ENCODE data around the gene TRAF7. TPM values are rescaled to one million over a fixed set of nuclear protein-coding genes. Genes with fewer than 3 reads are reported as not detected.

Gene TRAF7
- polyA plus RNA-seq, 1 donor from 2014 or later = 30.9 TPM

- H3K79me2 ChIP-seq (replicated peaks; ENCODE audit: insufficient read depth, low read length) = no peaks in the 10 kb centered on the region
- no peaks in the 10 kb centered on the region for H3K36me3 ChIP-seq (ENCODE audit: insufficient read depth, low read length)
- H3K4me2 ChIP-seq (ENCODE audit: low read length) = no peak overlapping the region
- H3F3A ChIP-seq (ENCODE audit: insufficient read depth, low read length, poor library complexity, severe bottlenecking) = no peaks in the 10 kb centered on the region
- TF ChIP-seq EP300 (conservative IDR thresholded peaks at IDR 0.05; ENCODE audit: poor library complexity, severe bottlenecking) = no peak
- TF ChIP-seq TAF1 (IDR thresholded peaks at IDR 0.05; ENCODE audit: low read depth) = no peak
- TF ChIP-seq REST (IDR thresholded peaks at IDR 0.05; ENCODE audit: borderline replicate concordance) = no peak
- no peak for TF ChIP-seq SMC3 (conservative IDR thresholded peaks at IDR 0.05; ENCODE audit: poor library complexity)
- no peak for TF ChIP-seq RAD21 (conservative IDR thresholded peaks at IDR 0.05)
- TF ChIP-seq CTCF (IDR thresholded peaks at IDR 0.05; ENCODE audit: poor library complexity, severe bottlenecking) = no peak
- TF ChIP-seq POLR2AphosphoS5 (IDR thresholded peaks at IDR 0.05) = no peak
- no peak for TF ChIP-seq MXI1 (conservative IDR thresholded peaks at IDR 0.05; ENCODE audit: poor library complexity, severe bottlenecking)
- TF ChIP-seq EZH2 (IDR thresholded peaks at IDR 0.05; ENCODE audit: borderline replicate concordance, insufficient read depth, low read length, poor library complexity, severe bottlenecking) = no peak
- no peak overlapping the region for H2AFZ ChIP-seq (ENCODE audit: low read depth, low read length)
- H3K9ac ChIP-seq (ENCODE audit: low read length) = no peak overlapping the region
- H4K20me1 ChIP-seq (ENCODE audit: insufficient read depth) = no peaks in the 10 kb centered on the region
- no peaks in the 10 kb centered on the region for H3K9me3 ChIP-seq (ENCODE audit: low read length)
- H3K27ac ChIP-seq (ENCODE audit: low read length) = no peak overlapping the region
- H3K4me3 ChIP-seq (ENCODE audit: low read length) = no peak overlapping the region
- no peaks in the 10 kb centered on the region for H3K27me3 ChIP-seq (ENCODE audit: insufficient read depth, low read depth, low read length)
- H3K9me2 ChIP-seq (ENCODE audit: insufficient read depth, low read length) = no peaks in the 10 kb centered on the region
Measured at GRCh38 chr16:2180461-2180860, 24.9 kb downstream of the TRAF7 start.

GRCh38 chr16:2180962-2181923, 25.7 kb downstream of the TRAF7 start:
- H4K20me1 ChIP-seq (ENCODE audit: insufficient read depth) = no peaks in the 10 kb centered on the region
- H3K36me3 ChIP-seq (ENCODE audit: insufficient read depth, low read length) = no peaks in the 10 kb centered on the region
- H3K27me3 ChIP-seq (ENCODE audit: insufficient read depth, low read depth, low read length) = no peaks in the 10 kb centered on the region
- no peaks in the 10 kb centered on the region for H3K9me3 ChIP-seq (ENCODE audit: low read length)
- no peak overlapping the region for H3K27ac ChIP-seq (ENCODE audit: low read length)
- no peaks in the 10 kb centered on the region for H3K79me2 ChIP-seq (replicated peaks; ENCODE audit: insufficient read depth, low read length)
- no peak overlapping the region for H2AFZ ChIP-seq (ENCODE audit: low read depth, low read length)
- H3K4me2 ChIP-seq (ENCODE audit: low read length) = no peak overlapping the region
- H3F3A ChIP-seq (ENCODE audit: insufficient read depth, low read length, poor library complexity, severe bottlenecking) = no peaks in the 10 kb centered on the region
- no peak overlapping the region for H3K4me3 ChIP-seq (ENCODE audit: low read length)
- no peak overlapping the region for H3K9ac ChIP-seq (ENCODE audit: low read length)
- H3K9me2 ChIP-seq (ENCODE audit: insufficient read depth, low read length) = no peaks in the 10 kb centered on the region
- no peak for TF ChIP-seq CTCF (IDR thresholded peaks at IDR 0.05; ENCODE audit: poor library complexity, severe bottlenecking)
- no peak for TF ChIP-seq RAD21 (conservative IDR thresholded peaks at IDR 0.05)
- TF ChIP-seq EZH2 (IDR thresholded peaks at IDR 0.05; ENCODE audit: borderline replicate concordance, insufficient read depth, low read length, poor library complexity, severe bottlenecking) = no peak
- TF ChIP-seq POLR2AphosphoS5 (IDR thresholded peaks at IDR 0.05) = no peak
- no peak for TF ChIP-seq SMC3 (conservative IDR thresholded peaks at IDR 0.05; ENCODE audit: poor library complexity)
- no peak for TF ChIP-seq REST (IDR thresholded peaks at IDR 0.05; ENCODE audit: borderline replicate concordance)
- no peak for TF ChIP-seq TAF1 (IDR thresholded peaks at IDR 0.05; ENCODE audit: low read depth)
- TF ChIP-seq EP300 (conservative IDR thresholded peaks at IDR 0.05; ENCODE audit: poor library complexity, severe bottlenecking) = no peak
- TF ChIP-seq MXI1 (conservative IDR thresholded peaks at IDR 0.05; ENCODE audit: poor library complexity, severe bottlenecking) = no peak
